A549 (cell line): ENCODE results near the gene FBP1. TPM values are rescaled to one million over a fixed set of nuclear protein-coding genes. Genes with fewer than 3 reads are reported as not detected.
A peak's percentile ranks its signal among the peaks of the same experiment; 100 is the strongest.

ENCODE experiments used
- ATAC-seq, 2 experiments: fragments of 200-7000 bp in 1 of 2; fragments of >200 bp in 1 of 2; cut with Nextera tagmentation in 1 of 2; cut with Tn5 transposase in 1 of 2; 3 replicates each; pipeline versions ENCODE4 v1.8.0 to v1.9.1; 2018 to 2020; ENCODE audit warnings: mild to moderate bottlenecking in 1 of 2, moderate library complexity in 1 of 2
- CTCF ChIA-PET: fragments of 300-600 bp; sonication (Branson Sonifier 250); formaldehyde crosslinking; extraction: SDS; loops from one replicate; lab custom pipeline; 2021; ENCODE audit warnings: antibody characterized with exemption, inconsistent platforms; lab: Yijun Ruan, JAX
- POLR2A ChIA-PET: fragments of 350-600 bp; formaldehyde crosslinking; extraction: SDS; loops from one replicate; lab custom pipeline; 2021; ENCODE audit warnings: antibody characterized with exemption, inconsistent platforms; lab: Yijun Ruan, JAX
- DNase-seq, 2 experiments: peaks; one replicate each; pipeline versions ENCODE4 v3.0.0 to v3.0.0-alpha.2; 2011 to 2016; ENCODE audit warnings: low read depth in 1 of 2, low spot score in 1 of 2
- FAIRE-seq: peaks from 2 replicates; lab custom pipeline; 2011; peaks lifted over from hg19 to GRCh38; lab: Jason Lieb, UNC
- H3K27ac ChIP-seq, 2 experiments: fragments of >200 bp; sonication (Bioruptor Twin); formaldehyde crosslinking; 3 replicates each; pipeline ENCODE4 v1.5.1; 2016 to 2017
- H3K4me1 ChIP-seq: fragments of >200 bp; sonication (Bioruptor Twin); formaldehyde crosslinking; 3 replicates; pipeline ENCODE4 v1.6.1; 2016
- H3K4me2 ChIP-seq: fragments of >200 bp; sonication (Bioruptor Twin); formaldehyde crosslinking; 3 replicates; pipeline ENCODE4 v1.6.1; 2016
- H3K4me3 ChIP-seq: fragments of >200 bp; sonication (Bioruptor Twin); formaldehyde crosslinking; 3 replicates; pipeline ENCODE4 v1.5.1; 2016
- H3K9me3 ChIP-seq: fragments of >200 bp; sonication (Bioruptor Twin); formaldehyde crosslinking; 3 replicates; pipeline ENCODE4 v1.6.1; 2016
- BHLHE40 ChIP-seq: IDR thresholded peaks from 2 replicates; pipeline ENCODE4 v1.6.1; 2012; ENCODE audit warnings: low read depth, low read length, inconsistent platforms
- CBX8 ChIP-seq: fragments of 200-600 bp; sonication (generic); IDR thresholded peaks from 2 replicates; pipeline ENCODE4 v1.6.1; 2016
- CTCF ChIP-seq: fragments of >200 bp; sonication (Bioruptor Twin); formaldehyde crosslinking; IDR thresholded peaks from 3 replicates; pipeline ENCODE4 v1.5.1; 2016
- FOSB ChIP-seq: fragments of 250-450 bp; sonication (Bioruptor Pico); IDR thresholded peaks from 2 replicates; pipeline ENCODE4 v1.5.0; 2020; ENCODE audit warnings: mild to moderate bottlenecking, moderate library complexity
- FOSL2 ChIP-seq, 2 experiments: fragments of 450-650 bp in 1 of 2; fragments of >200 bp in 1 of 2; sonication (Bioruptor Twin) in 1 of 2; formaldehyde crosslinking; IDR thresholded peaks; 2 replicates each; pipeline versions ENCODE4 v1.5.0 to v1.6.1; 2016 to 2020; ENCODE audit warnings: mild to moderate bottlenecking in 1 of 2, moderate library complexity in 1 of 2
- JUN ChIP-seq, 2 experiments: fragments of >200 bp; sonication (Bioruptor Twin); formaldehyde crosslinking; IDR thresholded peaks; 2 replicates in 1 of 2; 3 replicates in 1 of 2; pipeline ENCODE4 v1.6.1; 2016 to 2017
- JUNB ChIP-seq: fragments of >200 bp; sonication (Bioruptor Twin); formaldehyde crosslinking; IDR thresholded peaks from 2 replicates; pipeline ENCODE4 v1.6.1; 2016
- MAX ChIP-seq: IDR thresholded peaks from 2 replicates; pipeline ENCODE4 v1.6.1; 2012
- MAZ ChIP-seq: fragments of 150-350 bp; IDR thresholded peaks from 2 replicates; pipeline ENCODE4 v1.6.1; 2014; ENCODE audit warnings: antibody characterized with exemption, low read depth, low read length, borderline replicate concordance
- NFE2L2 ChIP-seq: fragments of 150-350 bp; conservative IDR thresholded peaks from 2 replicates; pipeline ENCODE4 v1.6.1; 2014; ENCODE audit warnings: low read length
- NR3C1 ChIP-seq: fragments of >200 bp; sonication (Bioruptor Twin); formaldehyde crosslinking; IDR thresholded peaks from 3 replicates; pipeline ENCODE4 v1.6.1; 2017
- RAD21 ChIP-seq, 2 experiments: fragments of >200 bp in 1 of 2; sonication (Bioruptor Twin) in 1 of 2; formaldehyde crosslinking in 1 of 2; IDR thresholded peaks in 1 of 2; conservative IDR thresholded peaks in 1 of 2; 2 replicates in 1 of 2; 3 replicates in 1 of 2; pipeline ENCODE4 v1.6.1; 2012 to 2018; ENCODE audit warnings: inconsistent platforms in 1 of 2
- TFCP2L1 ChIP-seq: fragments of 250-450 bp; sonication (Bioruptor Pico); IDR thresholded peaks from 2 replicates; pipeline ENCODE4 v1.5.0; 2021; ENCODE audit warnings: mild to moderate bottlenecking
- ZFP36 ChIP-seq: fragments of 450-650 bp; IDR thresholded peaks from 2 replicates; pipeline ENCODE4 v1.6.1; 2014; ENCODE audit warnings: borderline replicate concordance; ENCODE audit not compliant: partially characterized antibody
- ZSCAN20 ChIP-seq: fragments of 250-450 bp; sonication (Bioruptor Pico); IDR thresholded peaks from 2 replicates; pipeline ENCODE4 v1.8.0; 2022; ENCODE audit warnings: mild to moderate bottlenecking, moderate library complexity
- WGBS: methylation state at CpG from one replicate; pipeline ENCODE4 v1.1.6; 2017; ENCODE audit errors: missing lambda C conversion rate; 5-methylcytosine and 5-hydroxymethylcytosine counted together
- polyA plus RNA-seq, 4 experiments: library from polyadenylated mRNA; depleted of rRNA in 3 of 4; stranded (reverse); fragments of >200 nt; fragmentation: RNase III in 1 of 4; extraction: RNeasy Plus Mini Kit Qiagen cat#74134 plus additional on column Dnase treatment in 1 of 4; gene quantifications; 2 replicates in 3 of 4; 3 replicates in 1 of 4; pipeline ENCODE4 v1.2.3, GENCODE V29; 2011 to 2017
- TF ChIP-seq, protein P1 (sequence below): IDR thresholded peaks from 2 replicates; pipeline ENCODE4 v1.6.1; 2012; ENCODE audit warnings: low read depth, borderline replicate concordance

Gene FBP1
- polyA plus RNA-seq, 2 of the 4 experiments (the other 2 are of a cell fraction), result not detected

GRCh38 chr9:94625835-94626234 lies 13.5 kb downstream of the FBP1 start:
- POLR2A ChIA-PET, result no interaction called here
- no peak for DNase-seq
- no peak for FAIRE-seq

GRCh38 chr9:94624629-94625028 lies 14.7 kb downstream of the FBP1 start:
- ATAC-seq, result no peak

More at GRCh38 chr9:94625835-94626234, 13.5 kb downstream of the FBP1 start:
- Histone ChIP-seq H3K4me3 (no peak overlapping the region), H3K4me2 (no peak overlapping the region), H3K4me1 (peaks cover 5% of the 10 kb centered on the region; the same call in 2 of the 3 replicates), H3K9me3 (no peaks in the 10 kb centered on the region), H3K27ac (no peak overlapping the region)
- no peak for ATAC-seq
- 82% methylated on average over 12 of the region's 12 CpGs for WGBS
- CTCF ChIA-PET, result interaction anchor here (0.8 to 2.0 kb wide), 4 partner anchors 22 to 501 kb away, joined by 3 to 7 read pairs (median 4); partner anchors contain the start of gene PCAT7
- no peak for TF ChIP-seq NFE2L2

GRCh38 chr9:94623253-94623652 lies 16.1 kb downstream of the FBP1 start:
- Histone ChIP-seq H3K27ac (no peak overlapping the region), H3K4me3 (no peak overlapping the region), H3K4me2 (no peak overlapping the region), H3K9me3 (no peaks in the 10 kb centered on the region)
- ATAC-seq (peak; percentile 80 to 93; a peak in 5 of 6 replicates), FAIRE-seq (no peak), DNase-seq (peak; percentile 50 to 66)
- 52% methylated on average over 6 of the region's 9 CpGs for WGBS
- POLR2A ChIA-PET, result no interaction called here
- TF ChIP-seq MAX, result peak; percentile 72
- TF ChIP-seq, protein P1, sequence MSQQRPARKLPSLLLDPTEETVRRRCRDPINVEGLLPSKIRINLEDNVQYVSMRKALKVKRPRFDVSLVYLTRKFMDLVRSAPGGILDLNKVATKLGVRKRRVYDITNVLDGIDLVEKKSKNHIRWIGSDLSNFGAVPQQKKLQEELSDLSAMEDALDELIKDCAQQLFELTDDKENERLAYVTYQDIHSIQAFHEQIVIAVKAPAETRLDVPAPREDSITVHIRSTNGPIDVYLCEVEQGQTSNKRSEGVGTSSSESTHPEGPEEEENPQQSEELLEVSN, result peak; percentile 65; the same call in 1 of the 2 replicates
- TF ChIP-seq JUNB, result no peak
- TF ChIP-seq JUN (IDR thresholded peaks at IDR 0.05), result no peak
- peak in 1 of 2 experiments; percentile 53; a peak in 2 of 5 replicates for TF ChIP-seq RAD21 (conservative IDR thresholded peaks at IDR 0.05 in 1 of 2, IDR thresholded peaks at IDR 0.05 in 1 of 2)
- TF ChIP-seq CTCF, result peak; percentile 30
- TF ChIP-seq, all 56 proteins: peak for 4
- H3K4me1 ChIP-seq, result no peaks in the 10 kb centered on the region
- CTCF ChIA-PET, result interaction anchor here (0.6 to 3.1 kb wide), 7 partner anchors 8 to 507 kb away, joined by 3 to 9 read pairs (median 4); partner anchors contain the start of gene PCAT7

More at GRCh38 chr9:94624629-94625028, 14.7 kb downstream of the FBP1 start:
- no peak for DNase-seq
- no peak overlapping the region for H3K27ac ChIP-seq
- ChIA-PET CTCF (interaction anchor here (0.9 to 3.1 kb wide), 2 partner anchors 57 to 70 kb away, joined by 3 to 9 read pairs; partner anchors contain the start of gene PCAT7), POLR2A (no interaction called here)
- no peak for FAIRE-seq
- H3K4me3 ChIP-seq, result no peak overlapping the region
- TF ChIP-seq FOSL2 (IDR thresholded peaks at IDR 0.05) (no peak), FOSL2 (CRISPR knock-in tag; IDR thresholded peaks at IDR 0.05) (no peak), TFCP2L1 (CRISPR knock-in tag) (no peak), RAD21 (conservative IDR thresholded peaks at IDR 0.05 in 1 of 2, IDR thresholded peaks at IDR 0.05 in 1 of 2) (no peak), ZFP36 (no peak), ZSCAN20 (CRISPR knock-in tag) (no peak), JUN (IDR thresholded peaks at IDR 0.05) (no peak), FOSB (no peak), NR3C1 (no peak), MAZ (no peak), BHLHE40 (no peak), CTCF (no peak), CBX8 (no peak)
- H3K4me2 ChIP-seq, result no peak overlapping the region
- no peaks in the 10 kb centered on the region for H3K9me3 ChIP-seq
- WGBS, result 75% methylated on average over 4 of the region's 4 CpGs
- no peaks in the 10 kb centered on the region for H3K4me1 ChIP-seq
